ENCODE measurements around the gene CSNK2B.

Gene CSNK2B

DNA sequence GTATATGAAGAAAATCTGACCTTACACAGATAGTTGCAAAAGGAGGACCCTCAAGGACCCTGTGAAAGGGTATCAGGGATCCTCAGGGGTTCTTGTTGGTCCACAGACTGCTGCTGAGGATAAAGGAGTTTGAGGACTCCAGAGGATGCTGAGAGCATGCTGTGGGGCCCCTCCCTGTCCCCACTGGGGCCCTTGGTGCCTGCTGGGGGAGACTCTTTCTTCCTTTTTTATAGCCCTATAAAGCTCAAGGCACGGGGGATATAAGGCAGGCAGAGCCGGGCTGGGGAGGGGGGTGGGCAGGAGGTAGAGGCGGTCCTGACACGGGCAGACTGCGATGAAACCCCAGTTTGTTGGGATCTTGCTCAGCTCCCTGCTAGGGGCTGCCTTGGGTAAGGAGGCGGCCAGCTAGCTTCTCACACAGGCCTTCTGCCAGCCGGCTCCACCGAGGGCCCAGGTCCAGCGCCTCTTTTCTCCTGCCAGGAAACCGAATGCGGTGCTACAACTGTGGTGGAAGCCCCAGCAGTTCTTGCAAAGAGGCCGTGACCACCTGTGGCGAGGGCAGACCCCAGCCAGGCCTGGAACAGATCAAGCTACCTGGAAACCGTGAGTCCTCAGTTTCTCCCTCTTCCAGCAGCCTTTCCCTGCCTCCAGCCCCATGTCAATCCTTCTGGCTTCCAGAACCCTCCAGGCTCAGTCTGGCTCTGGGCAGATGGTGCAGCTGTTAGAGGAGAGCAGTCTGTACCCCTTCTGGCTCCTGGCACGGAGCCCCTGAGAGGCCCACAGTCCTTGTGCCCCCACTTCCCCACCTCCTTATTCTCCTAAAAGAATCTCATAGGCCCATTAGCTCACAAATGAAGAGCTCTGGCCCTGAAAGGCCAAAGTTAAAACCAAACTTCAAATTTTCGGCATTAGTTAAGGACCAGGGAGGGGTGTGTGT is 49.4 kb downstream of the CSNK2B start, which contains the start of gene LY6G6D:
TSS of gene LY6G6D (plus strand) at position 327 of the 937 bp plus-strand sequence. CDS start at position 335, 8 bp downstream.
- no peak for DNase-seq

DNA sequence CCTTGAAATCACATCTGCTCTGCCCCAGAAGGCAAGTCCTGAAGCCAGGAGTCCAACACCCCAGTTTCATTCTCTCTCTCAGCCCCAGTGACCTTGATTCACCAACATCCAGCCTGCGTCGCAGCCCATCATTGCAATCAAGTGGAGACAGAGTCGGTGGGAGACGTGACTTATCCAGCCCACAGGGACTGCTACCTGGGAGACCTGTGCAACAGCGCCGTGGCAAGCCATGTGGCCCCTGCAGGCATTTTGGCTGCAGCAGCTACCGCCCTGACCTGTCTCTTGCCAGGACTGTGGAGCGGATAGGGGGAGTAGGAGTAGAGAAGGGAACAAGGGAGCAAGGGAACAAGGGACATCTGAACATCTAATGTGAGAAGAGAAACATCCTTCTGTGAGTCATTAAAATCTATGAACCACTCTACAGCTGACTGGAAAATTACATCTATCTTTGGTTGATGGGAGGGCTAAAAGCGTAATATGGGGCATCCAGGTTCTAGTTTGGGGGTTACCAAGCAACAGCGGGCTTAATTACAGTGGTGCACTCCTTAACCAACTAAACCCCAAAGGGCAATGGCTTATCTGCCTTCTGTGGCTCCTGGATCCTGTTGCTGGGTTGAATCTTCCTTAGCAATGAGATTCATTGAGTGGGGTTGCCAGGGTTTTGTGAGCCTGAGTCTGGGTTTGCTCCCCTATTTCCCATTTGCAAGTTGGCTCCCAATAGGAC is 51.8 kb downstream of the CSNK2B start:
- no peak for DNase-seq

DNA sequence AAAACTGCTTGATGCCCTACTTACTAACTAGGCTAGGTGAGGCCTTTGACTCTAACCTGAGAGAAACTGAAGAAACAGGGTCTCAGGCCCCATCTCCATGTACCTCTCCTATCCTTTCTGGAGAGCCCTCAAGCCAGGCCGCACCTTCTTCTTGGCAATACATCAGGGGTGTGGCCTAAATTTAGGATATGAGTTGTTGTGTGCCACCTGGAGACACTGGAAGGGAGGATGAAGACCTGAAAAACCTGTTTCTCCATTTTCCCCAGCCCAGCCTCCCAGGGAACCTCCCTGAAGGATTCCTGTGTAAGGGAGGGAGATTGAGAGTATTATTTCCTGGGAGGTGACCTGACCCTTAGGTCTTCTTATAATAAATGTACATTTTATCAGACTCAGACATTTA is 52.4 kb downstream of the CSNK2B start:
- no peak for DNase-seq

DNA sequence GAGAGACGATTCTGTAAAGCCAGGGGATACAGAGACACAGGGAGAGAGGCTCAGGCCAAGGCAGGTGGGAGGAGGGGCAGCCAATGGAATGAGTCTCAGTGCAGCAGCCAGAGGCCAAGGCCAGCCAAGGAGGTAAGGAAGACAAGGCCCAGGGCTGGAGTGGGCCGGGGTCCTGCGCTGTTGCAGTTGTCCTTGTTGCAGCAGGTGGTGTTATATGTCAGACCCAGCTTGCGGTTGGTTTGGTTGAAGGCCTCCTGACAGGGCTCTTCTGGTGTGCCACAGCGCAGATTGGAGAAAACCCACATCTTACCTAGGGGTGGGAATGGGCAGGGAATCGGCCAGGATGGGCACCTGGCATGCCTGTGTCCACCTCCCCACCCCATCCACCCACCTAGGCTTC is 53.1 kb downstream of the CSNK2B start:
- no peak for DNase-seq

All from T-helper 1 cell (primary cell).